Measurements from ENCODE around the gene ANAPC2.

The ANAPC2 gene

GRCh38 chr9:137171149-137171900 lies 17.0 kb downstream of the ANAPC2 start:
- no peaks in the 10 kb centered on the region for H3K79me2 ChIP-seq (ENCODE audit: insufficient read depth, low read length)
- H3K4me2 ChIP-seq (ENCODE audit: insufficient read depth, low read length), result no peak overlapping the region
- DNase-seq, result no peak
- H3K9me3 ChIP-seq (ENCODE audit: insufficient read depth, low read length, severe bottlenecking), result no peaks in the 10 kb centered on the region
- H3K36me3 ChIP-seq (ENCODE audit: insufficient read depth, low read length), result no peaks in the 10 kb centered on the region
- peaks cover 28% of the 10 kb centered on the region for H3K27me3 ChIP-seq (ENCODE audit: insufficient read depth, low read length, poor library complexity)
- no peak overlapping the region for H3K9ac ChIP-seq (ENCODE audit: low read depth, low read length)
- ATAC-seq (ENCODE audit: insufficient read depth, low read depth), result no peak
- H3K27ac ChIP-seq (ENCODE audit: low read length), result no peak overlapping the region
- no peak overlapping the region for H3K4me3 ChIP-seq (ENCODE audit: low read depth in 1 of 2, low read length in 2 of 2)
- no peak overlapping the region for H2AFZ ChIP-seq (ENCODE audit: low read depth, low read length)
- H4K20me1 ChIP-seq (ENCODE audit: insufficient read depth, low read length), result peaks cover 28% of the 10 kb centered on the region
- no peak for TF ChIP-seq EZH2 (IDR thresholded peaks at IDR 0.05; ENCODE audit: borderline replicate concordance, low read depth, low read length, severe bottlenecking)
- no peak for TF ChIP-seq CTCF (IDR thresholded peaks at IDR 0.05; ENCODE audit: borderline replicate concordance, extremely low read depth, low read length, poor library complexity, severe bottlenecking)
- H3K4me1 ChIP-seq (ENCODE audit: insufficient read depth, low read length), result no peaks in the 10 kb centered on the region

- TF ChIP-seq CTCF (IDR thresholded peaks at IDR 0.05; ENCODE audit: borderline replicate concordance, extremely low read depth, low read length, poor library complexity, severe bottlenecking), result no peak
- TF ChIP-seq EZH2 (IDR thresholded peaks at IDR 0.05; ENCODE audit: borderline replicate concordance, low read depth, low read length, severe bottlenecking), result no peak
- H4K20me1 ChIP-seq (ENCODE audit: insufficient read depth, low read length), result peaks cover 22% of the 10 kb centered on the region
- H3K36me3 ChIP-seq (ENCODE audit: insufficient read depth, low read length), result no peaks in the 10 kb centered on the region
- no peaks in the 10 kb centered on the region for H3K4me1 ChIP-seq (ENCODE audit: insufficient read depth, low read length)
- H3K4me2 ChIP-seq (ENCODE audit: insufficient read depth, low read length), result no peak overlapping the region
- no peak overlapping the region for H3K4me3 ChIP-seq (ENCODE audit: low read depth in 1 of 2, low read length in 2 of 2)
- no peak overlapping the region for H2AFZ ChIP-seq (ENCODE audit: low read depth, low read length)
- H3K9me3 ChIP-seq (ENCODE audit: insufficient read depth, low read length, severe bottlenecking), result no peaks in the 10 kb centered on the region
- no peak overlapping the region for H3K9ac ChIP-seq (ENCODE audit: low read depth, low read length)
- peaks cover 28% of the 10 kb centered on the region for H3K27me3 ChIP-seq (ENCODE audit: insufficient read depth, low read length, poor library complexity)
- no peak overlapping the region for H3K27ac ChIP-seq (ENCODE audit: low read length)
- ATAC-seq (ENCODE audit: insufficient read depth, low read depth), result no peak
- no peak for DNase-seq
- H3K79me2 ChIP-seq (ENCODE audit: insufficient read depth, low read length), result no peaks in the 10 kb centered on the region
Measured at GRCh38 chr9:137170486-137171148, 17.7 kb downstream of the ANAPC2 start.

- Histone ChIP-seq H3K27ac (ENCODE audit: low read length) (no peak within 1 kb of the TSS), H3K4me1 (ENCODE audit: insufficient read depth, low read length) (no peaks in the 10 kb centered on the region), H3K36me3 (ENCODE audit: insufficient read depth, low read length) (no peaks in the 10 kb centered on the region), H3K79me2 (ENCODE audit: insufficient read depth, low read length) (no peaks in the 10 kb centered on the region), H4K20me1 (ENCODE audit: insufficient read depth, low read length) (peaks cover 15% of the 10 kb centered on the region), H3K4me2 (ENCODE audit: insufficient read depth, low read length) (no peak within 1 kb of the TSS), H3K27me3 (ENCODE audit: insufficient read depth, low read length, poor library complexity) (peaks cover 28% of the 10 kb centered on the region), H2AFZ (ENCODE audit: low read depth, low read length) (no peak within 1 kb of the TSS), H3K4me3 (ENCODE audit: low read depth in 1 of 2, low read length in 2 of 2) (no peak within 1 kb of the TSS), H3K9ac (ENCODE audit: low read depth, low read length) (no peak within 1 kb of the TSS), H3K9me3 (ENCODE audit: insufficient read depth, low read length, severe bottlenecking) (no peaks in the 10 kb centered on the region)
- ATAC-seq (ENCODE audit: insufficient read depth, low read depth), result no peak
- no peak for DNase-seq
- no peak for TF ChIP-seq CTCF (IDR thresholded peaks at IDR 0.05; ENCODE audit: borderline replicate concordance, extremely low read depth, low read length, poor library complexity, severe bottlenecking)
- no peak for TF ChIP-seq EZH2 (IDR thresholded peaks at IDR 0.05; ENCODE audit: borderline replicate concordance, low read depth, low read length, severe bottlenecking)
Measured at GRCh38 chr9:137169896-137170358, 18.4 kb downstream of the ANAPC2 start, which contains the start of gene LRRC26. Gene LRRC26 (minus strand): TSS chr9:137170051. CDS start chr9:137169943, 108 bp downstream.

Measured in DND-41 (cell line).